NCI-H774 (cell line): ENCODE results near the gene LUM.

Experiments
- DNase-seq: peaks from one replicate; lab custom pipeline; 2025; lab: John Stamatoyannopoulos, UW

Gene LUM

GRCh38 chr12:91111366-91112325 lies at the start of gene LUM:
Gene LUM (minus strand): TSS chr12:91111494. CDS start chr12:91108979, 2,515 bp downstream.
- DNase-seq = no peak

DNA sequence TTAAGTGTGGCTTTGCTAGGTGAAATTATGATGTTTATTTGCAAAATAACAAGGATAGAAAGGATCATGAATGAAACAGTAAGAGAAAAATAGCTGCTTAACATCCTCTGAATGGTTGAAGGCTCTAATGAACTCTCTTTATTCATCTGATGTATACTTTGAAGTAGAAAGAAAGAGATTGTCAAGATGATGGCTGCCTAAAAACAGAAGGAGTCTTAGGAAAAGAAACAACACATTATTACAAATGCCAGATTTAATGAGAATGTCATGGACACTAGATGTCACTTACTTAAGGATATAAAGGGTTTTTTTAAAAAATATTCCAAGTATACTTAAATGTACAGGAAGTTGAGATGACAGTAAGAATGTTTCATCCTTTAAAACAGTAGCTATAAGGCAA lies 49.7 kb upstream of the LUM start:
- DNase-seq = no peak

- no peak for DNase-seq
These were observed 44.7 kb upstream of the LUM start for GRCh38 chr12:91155990-91156389.

GRCh38 chr12:91154131-91154530 lies 42.8 kb upstream of the LUM start:
- DNase-seq = no peak

DNA sequence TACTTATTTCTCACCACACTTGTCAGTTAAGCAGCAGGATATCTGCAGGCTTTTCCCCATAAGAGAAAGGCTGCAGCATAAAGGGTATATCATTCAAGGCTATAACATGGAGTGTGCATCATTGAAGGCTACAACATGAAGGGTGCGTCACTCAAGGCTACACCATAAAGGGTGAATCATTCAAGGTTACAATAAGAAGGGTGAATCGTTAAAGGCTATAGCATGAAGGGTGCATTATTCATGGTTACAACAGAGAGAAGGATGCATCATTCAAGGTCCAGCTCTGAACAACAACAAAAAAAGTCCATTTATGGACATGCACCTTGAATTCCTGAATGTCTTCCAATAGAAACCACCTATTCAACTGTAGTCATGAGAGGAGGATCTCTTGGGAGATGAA lies 32.8 kb upstream of the LUM start:
- no peak for DNase-seq

GRCh38 chr12:91143206-91143605 lies 31.9 kb upstream of the LUM start:
- no peak for DNase-seq

- DNase-seq = no peak
These were observed 30.9 kb upstream of the LUM start for GRCh38 chr12:91142221-91142631.

GRCh38 chr12:91140026-91140931 lies 29.0 kb upstream of the LUM start:
- DNase-seq = no peak

- DNase-seq = no peak
These were observed 28.0 kb upstream of the LUM start for GRCh38 chr12:91139286-91139685.

DNA sequence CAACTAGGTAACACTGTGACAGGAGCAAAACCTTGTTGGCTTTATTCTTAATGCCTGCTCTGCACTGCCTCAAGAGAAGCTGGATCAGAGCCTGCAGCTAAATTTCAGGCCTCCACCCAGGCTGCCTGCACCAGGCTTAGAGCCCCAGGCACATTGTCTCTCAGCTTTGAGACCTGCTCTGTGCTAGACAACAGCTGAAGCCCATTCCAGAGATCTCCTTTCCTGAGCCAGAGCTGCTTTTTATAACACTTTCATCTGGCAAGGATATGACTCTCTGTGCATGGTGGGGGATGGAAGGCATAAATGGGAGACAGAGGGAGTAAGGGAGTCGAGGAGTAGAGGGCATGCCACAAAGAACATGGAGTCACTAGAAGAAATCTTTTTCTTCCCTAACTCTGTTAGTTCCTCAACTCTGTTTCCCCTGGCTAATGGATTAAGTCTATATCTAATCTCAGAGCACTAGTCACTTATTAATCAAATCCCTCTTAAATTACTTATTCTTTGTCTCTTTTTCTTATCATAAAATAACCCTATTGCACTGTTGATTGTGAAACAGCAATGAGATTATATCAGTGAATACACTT lies 27.1 kb upstream of the LUM start:
- no peak for DNase-seq

DNA sequence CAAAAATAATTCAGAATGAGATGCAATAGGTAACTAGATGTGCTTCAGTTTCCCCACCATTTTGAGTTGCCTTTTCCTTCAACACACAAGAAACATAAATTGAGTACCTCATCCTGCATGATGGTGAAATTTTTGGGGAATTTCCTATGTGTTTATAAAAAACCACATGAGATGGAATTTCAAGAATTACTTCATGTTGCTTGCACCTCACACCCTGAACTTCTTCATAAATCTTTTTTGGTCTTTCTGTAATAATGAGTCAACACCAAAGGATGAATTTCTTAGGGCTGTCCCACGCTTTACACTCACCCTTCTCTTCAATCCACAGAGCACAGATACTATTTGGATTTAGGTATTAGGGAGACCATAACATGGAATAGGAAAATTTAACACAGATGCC lies 22.6 kb upstream of the LUM start:
- no peak for DNase-seq

GRCh38 chr12:91129662-91130362 lies 18.5 kb upstream of the LUM start:
- DNase-seq = no peak

DNA sequence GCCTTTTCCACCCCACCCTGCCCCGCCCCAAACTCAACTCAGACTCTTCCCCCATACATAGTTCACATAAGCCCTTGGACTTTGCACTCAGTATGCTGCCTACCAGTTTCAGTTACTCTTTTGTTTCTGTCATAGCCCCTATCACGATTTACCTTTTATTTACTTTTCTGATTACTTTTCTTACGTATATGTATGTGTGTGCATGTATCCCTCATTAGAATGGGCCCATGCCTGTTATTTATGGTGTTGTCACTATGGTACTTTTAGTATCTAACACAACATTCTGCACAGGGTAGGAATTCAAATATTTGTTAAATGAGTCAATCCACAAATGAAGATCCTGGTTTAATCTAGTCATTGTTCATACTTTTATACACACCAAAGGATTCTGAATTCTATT lies 16.5 kb upstream of the LUM start:
- no peak for DNase-seq

DNA sequence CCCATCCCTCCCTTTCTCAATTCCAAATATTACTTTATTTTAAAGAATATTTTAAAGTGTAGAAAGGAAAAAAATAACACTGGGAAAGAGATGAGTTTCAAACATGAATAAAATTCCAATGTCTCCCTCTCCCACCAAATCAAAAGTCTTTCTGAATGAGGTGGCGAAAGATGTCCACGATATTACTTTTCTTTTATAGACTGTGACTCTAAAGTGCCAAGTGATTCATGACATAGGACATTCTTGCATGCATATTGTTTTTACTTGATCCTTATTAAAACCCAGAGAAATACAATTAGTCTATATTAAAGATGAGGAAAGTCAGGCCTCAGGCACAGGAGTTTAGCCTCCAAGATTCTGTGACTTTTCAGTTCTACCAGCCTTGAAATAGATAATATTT lies 16.0 kb upstream of the LUM start:
- DNase-seq = no peak

DNA sequence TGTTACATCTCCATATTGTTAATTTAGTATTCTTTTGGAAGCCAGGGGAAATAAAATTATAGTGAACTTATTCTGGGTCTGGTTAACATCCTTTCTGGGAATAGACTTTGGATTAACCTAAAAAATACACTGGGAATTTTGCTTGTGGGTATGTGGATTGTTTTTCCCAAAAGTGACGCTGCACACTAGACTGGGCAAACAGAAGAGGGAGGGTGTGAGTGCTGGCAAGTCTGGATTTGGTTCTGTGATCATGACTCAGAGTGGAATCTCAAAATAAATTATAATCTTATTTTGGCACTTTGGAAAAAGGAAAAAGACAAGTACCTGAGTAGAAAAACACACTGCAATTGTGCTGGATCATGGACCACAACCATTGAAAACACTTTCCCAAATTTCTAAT lies 15.2 kb upstream of the LUM start:
- DNase-seq = no peak

DNA sequence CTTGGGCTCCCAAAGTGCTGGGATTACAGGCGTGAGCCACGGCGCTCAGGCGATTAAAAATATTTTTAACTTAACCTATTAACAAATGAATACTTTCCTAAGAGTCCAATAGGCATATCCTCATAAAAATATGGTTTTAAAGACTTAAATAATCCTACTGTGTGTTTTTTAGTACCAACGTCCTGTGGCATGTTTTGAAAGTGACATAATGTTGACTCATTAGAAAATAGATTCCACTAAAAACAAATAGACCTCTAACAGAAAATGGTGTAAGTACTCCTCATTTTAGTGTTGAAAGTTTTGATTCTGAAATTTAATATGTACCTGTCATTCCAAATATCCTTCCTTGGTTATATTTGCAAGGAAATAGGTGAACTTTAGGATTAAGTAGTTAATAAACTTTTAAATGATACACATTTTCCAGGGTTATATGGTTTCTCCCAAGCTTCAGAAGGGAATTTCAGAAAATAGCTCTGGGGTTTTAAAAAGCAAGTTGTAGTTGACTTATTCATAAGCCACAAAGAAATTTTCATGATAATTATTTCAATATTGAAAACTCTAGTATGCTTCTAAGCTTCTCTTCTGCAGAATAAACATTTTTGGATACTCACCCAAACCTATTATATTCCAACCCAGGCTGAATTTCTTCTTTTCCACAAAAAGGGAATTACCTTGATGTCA lies 12.1 kb upstream of the LUM start:
- DNase-seq = no peak

DNA sequence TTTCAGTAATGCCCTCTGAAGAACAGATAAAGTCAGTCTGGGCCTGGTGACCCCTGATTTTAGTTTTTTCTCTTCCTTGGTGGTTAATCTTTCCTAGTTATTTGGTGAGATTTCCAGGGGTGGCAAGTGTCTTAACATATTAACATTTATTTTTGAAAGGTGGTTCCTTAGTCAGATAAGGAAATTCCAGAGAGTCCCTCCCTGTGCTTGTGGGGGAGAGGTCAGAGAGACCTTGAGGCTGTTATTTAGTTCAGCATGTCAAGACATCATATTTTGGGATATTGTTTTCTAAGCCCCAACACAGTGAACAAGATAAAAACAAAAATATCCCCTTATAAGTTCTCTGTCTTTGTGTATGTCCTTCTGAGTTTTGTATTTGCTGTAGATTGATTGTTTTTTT lies 9.5 kb upstream of the LUM start:
- no peak for DNase-seq

- DNase-seq = no peak
These were observed 7.8 kb upstream of the LUM start for GRCh38 chr12:91119089-91119488.

GRCh38 chr12:91113621-91114020 lies 2.3 kb upstream of the LUM start:
- DNase-seq = no peak

DNA sequence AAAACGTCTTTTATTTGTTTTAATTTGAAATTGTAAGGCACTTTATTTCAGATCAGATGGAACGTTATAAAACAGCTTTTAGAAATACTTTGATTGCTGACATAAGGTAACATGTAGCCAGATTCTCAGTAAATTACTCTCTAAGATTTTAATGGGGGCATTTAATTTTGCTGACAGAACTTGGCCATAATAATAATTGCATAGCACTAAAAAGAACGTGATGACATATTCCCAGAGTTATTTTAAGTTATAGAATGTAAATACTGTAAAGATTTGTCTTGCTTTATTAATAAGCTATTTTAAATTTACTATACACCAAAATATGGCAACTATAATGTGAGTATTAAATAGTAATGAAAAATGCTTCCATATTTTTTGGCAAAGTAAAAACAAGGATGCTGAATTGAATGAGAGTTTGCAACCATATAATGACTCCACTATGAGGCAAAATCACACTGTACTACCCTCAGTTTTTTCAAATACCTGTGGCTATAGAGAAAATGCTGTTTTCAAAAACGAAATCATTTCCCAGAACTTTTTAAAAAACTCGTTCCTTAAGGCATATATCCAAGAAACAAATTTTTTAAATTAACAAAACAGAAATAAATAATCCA lies 876 bp downstream of the LUM start:
- DNase-seq = no peak
